HS-27A (cell line): ENCODE data around the gene FMNL3.

ENCODE experiments used
- DNase-seq: peaks from one replicate; pipeline ENCODE4 v3.0.0-alpha.2; 2012; ENCODE audit warnings: low read depth, missing footprints

Gene FMNL3

GRCh38 chr12:49588721-49589516 is 118.3 kb downstream of the FMNL3 start:
- no peak for DNase-seq

- no peak for DNase-seq
Observed at GRCh38 chr12:49588281-49588680, 118.9 kb downstream of the FMNL3 start.

GRCh38 chr12:49587174-49587908 is 119.9 kb downstream of the FMNL3 start:
- no peak for DNase-seq
